Lower lobe of right lung (tissue), 2 donors: ENCODE results near the gene ROBO2. TPM values are rescaled to one million over a fixed set of nuclear protein-coding genes. Genes with fewer than 3 reads are reported as not detected.

Experiments
- ATAC-seq, 2 donors: fragments of 200-7000 bp; cut with Tn5 transposase; one replicate each; pipeline ENCODE4 v1.9.1; 2020 to 2022; ENCODE audit warnings: mild to moderate bottlenecking in 2 of 2, moderate library complexity in 2 of 2
- DNase-seq: peaks from one replicate; pipeline ENCODE4 v3.0.0-alpha.2; 2020
- H3K27ac ChIP-seq: fragments of 200-600 bp; one replicate; pipeline ENCODE4 v1.8.0; 2022
- H3K27me3 ChIP-seq: fragments of 200-600 bp; one replicate; pipeline ENCODE4 v1.8.0; 2022; ENCODE audit warnings: low read depth
- H3K36me3 ChIP-seq: fragments of 200-600 bp; one replicate; pipeline ENCODE4 v1.8.0; 2022; ENCODE audit warnings: mild to moderate bottlenecking
- H3K4me1 ChIP-seq: fragments of 200-600 bp; one replicate; pipeline ENCODE4 v1.8.0; 2022
- H3K4me3 ChIP-seq: fragments of 200-600 bp; one replicate; pipeline ENCODE4 v1.8.0; 2022; ENCODE audit warnings: mild to moderate bottlenecking
- H3K9me3 ChIP-seq: fragments of 200-600 bp; one replicate; pipeline ENCODE4 v1.8.0; 2022
- CTCF ChIP-seq: fragments of 200-600 bp; IDR thresholded peaks from one replicate; pipeline ENCODE4 v1.8.0; 2022; ENCODE audit warnings: antibody characterized with exemption, mild to moderate bottlenecking
- intact Hi-C: fragments of 100-400 bp; cut with DNase I; formaldehyde crosslinking; loops from one replicate; pipeline ENCODE4 v1.11.0; 2022
- total RNA-seq: library from RNA; stranded (reverse); fragmentation: NEBNext Ultra II Directional; extraction: Animal tissue kit (Norgen Biotek cat#: 25700); gene quantifications from one replicate; pipeline ENCODE4 v1.2.1, GENCODE V29; 2021
- donor health status: DM: no; HTN: yes; CAD: no; lungs with severe emphysema.

Gene ROBO2
- total RNA-seq, 1 donor from 2014 or later, result 11.8 TPM

DNA sequence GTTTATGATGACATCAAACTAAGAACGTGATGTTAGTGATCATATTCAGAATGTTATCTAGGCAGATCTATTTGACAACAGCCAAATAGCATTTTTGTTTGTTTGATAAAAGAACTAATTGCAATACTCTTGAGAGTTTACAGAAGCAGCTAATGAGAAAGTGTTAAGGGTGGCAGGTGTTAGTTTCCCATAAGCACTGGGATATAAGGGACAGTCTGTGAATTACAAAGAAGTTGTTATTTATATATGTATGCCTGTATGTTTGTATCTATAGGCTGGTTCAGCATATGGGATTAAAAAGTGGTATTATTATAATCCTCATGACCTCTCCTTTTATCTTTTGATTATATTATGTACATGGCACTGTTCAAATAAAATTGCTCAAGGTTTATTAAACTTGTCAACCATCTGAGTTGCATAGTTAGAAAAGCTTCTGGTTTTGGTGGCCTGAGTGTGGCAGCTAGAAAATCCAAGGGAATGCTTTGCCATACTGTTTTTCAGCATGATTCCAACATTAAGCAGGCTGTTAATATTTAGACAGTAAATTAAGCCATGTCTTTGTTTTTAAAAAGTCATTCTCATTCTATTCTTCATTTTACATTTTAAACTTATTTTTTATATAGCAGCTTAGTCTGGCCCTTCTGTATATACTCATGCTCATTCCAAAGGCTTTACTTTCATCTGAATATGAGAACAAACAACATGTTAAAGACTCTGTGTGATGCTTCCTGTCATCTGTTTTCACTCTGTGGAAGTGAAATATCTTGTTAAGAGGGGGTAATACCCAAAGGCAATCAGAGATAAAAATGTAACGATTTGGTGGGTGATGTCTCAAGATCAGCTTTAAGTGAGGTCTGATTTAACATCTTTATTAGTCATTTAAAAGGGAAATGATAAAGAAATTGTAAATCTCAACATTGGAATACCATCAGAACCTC, 13.1 kb downstream of the ROBO2 start:
- Histone ChIP-seq H3K36me3 (no peaks in the 10 kb centered on the region), H3K27ac (no peak overlapping the region), H3K9me3 (no peaks in the 10 kb centered on the region), H3K4me1 (no peaks in the 10 kb centered on the region), H3K4me3 (no peak overlapping the region), H3K27me3 (no peaks in the 10 kb centered on the region)
- intact Hi-C loops, result no loop called here
- no peak for ATAC-seq
- TF ChIP-seq CTCF, result no peak
- DNase-seq, result no peak

DNA sequence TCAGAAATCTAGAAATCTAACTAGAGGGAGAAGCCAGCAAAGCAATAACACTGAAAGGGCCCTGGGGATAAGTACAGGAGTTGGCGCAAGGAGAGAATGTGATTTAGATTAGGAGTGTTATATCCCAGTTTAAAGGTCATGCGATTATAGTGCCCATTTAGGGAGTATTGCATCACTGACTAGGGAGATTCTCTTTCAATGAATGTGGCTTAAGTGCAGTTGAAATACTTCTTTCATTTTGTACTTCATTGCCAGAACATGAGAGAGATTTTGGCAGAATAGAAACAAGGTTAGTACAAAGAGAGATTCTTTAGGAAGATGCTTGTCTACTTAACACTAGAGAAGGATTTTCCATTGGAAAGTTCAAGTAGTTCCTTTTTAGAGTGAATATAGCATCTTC, 13.9 kb downstream of the ROBO2 start:
- intact Hi-C loops, result no loop called here
- H3K4me3 ChIP-seq, result no peak overlapping the region
- ATAC-seq, result no peak

DNA sequence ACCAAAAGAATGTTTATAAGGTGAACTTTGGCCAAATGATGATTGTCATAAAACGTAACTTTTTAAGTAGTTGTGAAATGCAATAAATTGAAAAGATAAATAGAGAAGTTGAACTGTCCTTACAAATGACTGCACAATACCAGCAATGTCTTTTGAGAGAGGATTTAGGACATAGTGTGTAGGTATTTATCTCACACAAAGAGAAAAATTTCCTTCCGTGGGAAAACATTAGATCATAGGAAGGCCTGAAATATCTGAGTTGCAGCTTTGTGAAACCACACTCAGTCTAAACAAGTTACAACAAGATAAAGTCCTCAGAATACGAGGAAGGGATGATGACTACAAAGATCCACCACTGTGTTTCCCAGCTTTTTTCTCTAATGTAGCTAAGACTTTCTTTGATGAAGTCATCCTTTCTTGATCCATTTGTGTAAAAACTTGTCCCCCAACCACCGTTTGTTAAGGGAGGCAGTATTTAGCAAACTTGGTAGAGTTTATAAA, 16.0 kb downstream of the ROBO2 start:
- no peak for DNase-seq
- Histone ChIP-seq H3K36me3 (no peaks in the 10 kb centered on the region), H3K4me3 (no peak overlapping the region), H3K27me3 (no peaks in the 10 kb centered on the region), H3K9me3 (no peaks in the 10 kb centered on the region), H3K4me1 (no peaks in the 10 kb centered on the region), H3K27ac (no peak overlapping the region)
- intact Hi-C loops, result no loop called here
- no peak for TF ChIP-seq CTCF
- no peak for ATAC-seq

More for the DNA sequence above, 13.9 kb downstream of the ROBO2 start:
- H3K27ac ChIP-seq, result no peak overlapping the region
- no peak for TF ChIP-seq CTCF
- no peak for DNase-seq
- no peaks in the 10 kb centered on the region for H3K36me3 ChIP-seq
- no peaks in the 10 kb centered on the region for H3K4me1 ChIP-seq
- H3K9me3 ChIP-seq, result no peaks in the 10 kb centered on the region
- H3K27me3 ChIP-seq, result no peaks in the 10 kb centered on the region

- ATAC-seq (no peak), DNase-seq (no peak)
- H3K9me3 ChIP-seq, result peaks cover 16% of the 10 kb centered on the region
- no peak overlapping the region for H3K4me3 ChIP-seq
- H3K27ac ChIP-seq, result no peak overlapping the region
- H3K4me1 ChIP-seq, result no peaks in the 10 kb centered on the region
- H3K27me3 ChIP-seq, result no peaks in the 10 kb centered on the region
- no peaks in the 10 kb centered on the region for H3K36me3 ChIP-seq
- intact Hi-C loops, result no loop called here
- no peak for TF ChIP-seq CTCF
These were observed 19.5 kb downstream of the ROBO2 start for GRCh38 chr3:77059354-77059753.

DNA sequence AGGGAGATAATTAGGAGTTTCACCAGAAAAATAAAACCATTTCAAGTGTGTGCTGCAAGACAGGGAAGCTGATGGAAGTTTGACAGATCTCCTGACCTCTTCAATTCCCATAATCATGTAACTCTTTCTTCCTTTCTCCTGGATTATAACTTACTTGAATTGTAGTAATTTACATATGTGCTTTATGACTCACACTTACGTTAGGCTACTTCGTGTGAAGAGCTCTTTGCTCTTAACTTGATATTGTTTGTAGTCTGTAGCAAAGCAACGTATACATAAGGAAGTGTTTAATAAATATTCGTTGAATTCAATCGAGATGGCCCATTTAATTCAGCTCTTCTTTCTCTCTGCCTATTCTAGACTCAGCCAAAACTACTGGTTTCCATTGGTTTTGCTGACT, 23.5 kb downstream of the ROBO2 start:
- intact Hi-C loops, result no loop called here
- ATAC-seq (no peak), DNase-seq (no peak)
- H3K36me3 ChIP-seq, result no peaks in the 10 kb centered on the region
- no peak overlapping the region for H3K4me3 ChIP-seq
- no peak for TF ChIP-seq CTCF
- no peaks in the 10 kb centered on the region for H3K4me1 ChIP-seq
- H3K9me3 ChIP-seq, result peaks cover 16% of the 10 kb centered on the region
- no peak overlapping the region for H3K27ac ChIP-seq
- H3K27me3 ChIP-seq, result no peaks in the 10 kb centered on the region
